Measurements from ENCODE around the gene CDH3.
A peak's percentile ranks its signal among the peaks of the same experiment; 100 is the strongest.

The CDH3 gene

DNA sequence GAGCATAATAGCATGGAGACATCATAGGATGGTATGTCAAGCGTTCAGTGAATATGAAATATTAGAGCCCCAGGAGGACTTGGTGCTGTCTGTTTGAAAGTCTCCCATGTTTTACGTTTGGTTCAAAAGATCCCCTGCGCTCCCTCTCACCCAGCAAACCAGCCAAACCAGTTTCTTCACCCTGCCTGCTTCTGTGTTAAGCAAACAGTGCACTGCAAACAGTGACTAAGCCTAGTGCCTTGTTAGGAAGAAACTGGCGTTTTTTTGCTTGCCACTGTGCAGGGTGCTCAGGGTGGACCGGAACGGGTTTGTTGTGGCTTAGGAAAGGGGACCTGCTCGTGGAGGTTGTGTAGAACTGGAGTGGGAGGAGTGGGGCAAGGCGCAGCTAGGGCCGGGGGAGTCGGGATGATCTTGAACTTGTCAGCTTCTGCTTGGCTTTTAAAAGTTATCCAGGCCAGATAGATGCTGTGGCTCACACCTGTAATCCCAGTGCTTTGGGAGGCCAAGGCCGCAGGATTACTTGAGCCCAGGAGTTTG, 99.7 kb downstream of the CDH3 start:
- Histone ChIP-seq H3K9me3 (ENCODE audit: control insufficient read depth, insufficient read depth, low read length) (no peaks in the 10 kb centered on the region), H3K4me3 (ENCODE audit: low read depth, low read length) (no peak overlapping the region), H3K4me1 (ENCODE audit: control insufficient read depth, insufficient read depth, low read length) (peaks cover 22% of the 10 kb centered on the region), H3K27me3 (ENCODE audit: control insufficient read depth, insufficient read depth, low read length) (no peaks in the 10 kb centered on the region), H3K9ac (ENCODE audit: low read depth, low read length) (no peak overlapping the region), H3K36me3 (ENCODE audit: control insufficient read depth, insufficient read depth, low read length) (peaks cover 16% of the 10 kb centered on the region)

- Histone ChIP-seq H3K4me3 (ENCODE audit: low read depth, low read length) (no peak overlapping the region), H3K9ac (ENCODE audit: low read depth, low read length) (peak overlapping the region; percentile 38), H3K4me1 (ENCODE audit: control insufficient read depth, insufficient read depth, low read length) (peaks cover 16% of the 10 kb centered on the region), H3K36me3 (ENCODE audit: control insufficient read depth, insufficient read depth, low read length) (peaks cover 11% of the 10 kb centered on the region), H3K27me3 (ENCODE audit: control insufficient read depth, insufficient read depth, low read length) (no peaks in the 10 kb centered on the region), H3K9me3 (ENCODE audit: control insufficient read depth, insufficient read depth, low read length) (no peaks in the 10 kb centered on the region)
Measured at GRCh38 chr16:68746951-68747350, 101.8 kb downstream of the CDH3 start.

DNA sequence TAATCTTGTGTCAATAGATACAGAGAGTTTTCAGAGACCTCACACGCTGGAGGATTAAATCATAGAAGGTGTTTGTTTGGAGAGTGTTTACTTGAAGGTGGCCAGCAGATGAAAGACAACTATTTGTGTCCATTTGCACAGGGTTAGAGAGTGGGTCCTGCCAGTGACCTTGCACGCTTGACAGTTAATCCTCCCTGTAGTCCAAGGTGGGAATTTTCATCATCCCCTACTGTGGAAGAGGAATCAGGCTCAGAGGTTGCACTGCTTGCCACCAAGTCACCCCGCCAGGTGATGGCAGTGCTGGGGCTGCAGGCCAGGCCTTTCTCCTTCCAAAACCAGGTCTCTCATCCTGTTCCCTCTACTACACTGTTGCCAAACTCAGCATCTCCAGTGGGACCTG, 104.3 kb downstream of the CDH3 start:
- Histone ChIP-seq H3K36me3 (ENCODE audit: control insufficient read depth, insufficient read depth, low read length) (peaks cover 11% of the 10 kb centered on the region), H3K4me3 (ENCODE audit: low read depth, low read length) (no peak overlapping the region), H3K9ac (ENCODE audit: low read depth, low read length) (no peak overlapping the region), H3K27me3 (ENCODE audit: control insufficient read depth, insufficient read depth, low read length) (no peaks in the 10 kb centered on the region), H3K4me1 (ENCODE audit: control insufficient read depth, insufficient read depth, low read length) (peaks cover 3% of the 10 kb centered on the region), H3K9me3 (ENCODE audit: control insufficient read depth, insufficient read depth, low read length) (no peaks in the 10 kb centered on the region)
